Right lobe of liver (tissue), 6 donors: Measurements from ENCODE around the gene KXD1. TPM values are rescaled to one million over a fixed set of nuclear protein-coding genes. Genes with fewer than 3 reads are reported as not detected.
A peak's percentile ranks its signal among the peaks of the same experiment; 100 is the strongest.
"Not testable (repeated sequence)": the region's sequence is repeated elsewhere in the genome, so short reads cannot be mapped to it uniquely, and the experiment has no call there.

Experiments used
- ATAC-seq, 4 donors: fragments of 200-7000 bp; cut with Tn5 transposase; one replicate each; pipeline ENCODE4 v1.9.1; 2020; ENCODE audit warnings: mild to moderate bottlenecking in 4 of 4, moderate library complexity in 4 of 4
- DNase-seq, 3 donors: peaks; one replicate each; pipeline ENCODE4 v3.0.0-alpha.2; 2020
- H3K27ac ChIP-seq, 3 donors: fragments of 200-600 bp; one replicate each; pipeline ENCODE4 v1.8.0; 2022
- H3K27me3 ChIP-seq, 2 donors: fragments of 200-600 bp; one replicate each; pipeline ENCODE4 v1.8.0; 2022
- H3K36me3 ChIP-seq, 4 donors: fragments of 200-600 bp; sonication (generic) in 1 of 4; one replicate each; pipeline versions ENCODE4 v1.5.1 to v1.8.0; 2017 to 2022; ENCODE audit warnings: control low read depth in 1 of 4
- H3K4me1 ChIP-seq, 4 donors: fragments of 200-600 bp; sonication (generic) in 1 of 4; one replicate each; pipeline versions ENCODE4 v1.5.1 to v1.8.0; 2017 to 2022; ENCODE audit warnings: control low read depth in 1 of 4
- H3K4me3 ChIP-seq, 3 donors: fragments of 200-600 bp; one replicate each; pipeline ENCODE4 v1.8.0; 2022
- H3K9me3 ChIP-seq, 4 donors: fragments of 200-600 bp; sonication (generic) in 1 of 4; one replicate each; pipeline versions ENCODE4 v1.5.1 to v1.8.0; 2017 to 2022; ENCODE audit warnings: control low read depth in 1 of 4
- CTCF ChIP-seq, 4 donors: fragments of 200-600 bp in 3 of 4; fragments of 450-650 bp in 1 of 4; IDR thresholded peaks; one replicate each; pipeline versions ENCODE4 v1.5.1 to v1.8.0; 2016 to 2022; ENCODE audit warnings: antibody characterized with exemption in 4 of 4, mild to moderate bottlenecking in 2 of 4
- POLR2A ChIP-seq: fragments of 450-650 bp; IDR thresholded peaks from one replicate; pipeline ENCODE4 v1.6.1; 2017; ENCODE audit warnings: antibody characterized with exemption, mild to moderate bottlenecking
- WGBS: methylation state at CpG from one replicate; pipeline ENCODE4 v1.1.6; 2018; ENCODE audit warnings: low coverage, low lambda C conversion rate; ENCODE audit not compliant: insufficient coverage; ENCODE audit errors: missing lambda C conversion rate; 5-methylcytosine and 5-hydroxymethylcytosine counted together
- intact Hi-C, 2 donors: fragments of 100-400 bp; cut with DNase I; formaldehyde crosslinking; loops; one replicate each; pipeline versions ENCODE4 v1.11.2 to v1.14.1; 2022
- total RNA-seq, 6 experiments: library from RNA; depleted of rRNA in 2 of 6; stranded (reverse); fragments of >200 nt in 2 of 6; fragmentation: NEBNext Ultra II Directional in 3 of 6; extraction: Animal tissue kit (Norgen Biotek cat#: 25700) in 3 of 6; gene quantifications; one replicate each; pipeline versions ENCODE4 v1.1.0 to v1.2.4, GENCODE V29; 2016 to 2023
- donor health status: DM: no; HTN: yes; CAD: no.
- donor health status: DM: no; HTN: no; CAD: no.
- donor health status: DM: no; HTN: no; CAD: no.
- donor health status: DM: no; HTN: yes; CAD: no.
- donor health status: DM: no; HTN: yes; CAD: no.

Gene KXD1
- total RNA-seq, 6 experiments from 2014 or later: 30.2 to 93.0 (median 36.1) TPM

DNA sequence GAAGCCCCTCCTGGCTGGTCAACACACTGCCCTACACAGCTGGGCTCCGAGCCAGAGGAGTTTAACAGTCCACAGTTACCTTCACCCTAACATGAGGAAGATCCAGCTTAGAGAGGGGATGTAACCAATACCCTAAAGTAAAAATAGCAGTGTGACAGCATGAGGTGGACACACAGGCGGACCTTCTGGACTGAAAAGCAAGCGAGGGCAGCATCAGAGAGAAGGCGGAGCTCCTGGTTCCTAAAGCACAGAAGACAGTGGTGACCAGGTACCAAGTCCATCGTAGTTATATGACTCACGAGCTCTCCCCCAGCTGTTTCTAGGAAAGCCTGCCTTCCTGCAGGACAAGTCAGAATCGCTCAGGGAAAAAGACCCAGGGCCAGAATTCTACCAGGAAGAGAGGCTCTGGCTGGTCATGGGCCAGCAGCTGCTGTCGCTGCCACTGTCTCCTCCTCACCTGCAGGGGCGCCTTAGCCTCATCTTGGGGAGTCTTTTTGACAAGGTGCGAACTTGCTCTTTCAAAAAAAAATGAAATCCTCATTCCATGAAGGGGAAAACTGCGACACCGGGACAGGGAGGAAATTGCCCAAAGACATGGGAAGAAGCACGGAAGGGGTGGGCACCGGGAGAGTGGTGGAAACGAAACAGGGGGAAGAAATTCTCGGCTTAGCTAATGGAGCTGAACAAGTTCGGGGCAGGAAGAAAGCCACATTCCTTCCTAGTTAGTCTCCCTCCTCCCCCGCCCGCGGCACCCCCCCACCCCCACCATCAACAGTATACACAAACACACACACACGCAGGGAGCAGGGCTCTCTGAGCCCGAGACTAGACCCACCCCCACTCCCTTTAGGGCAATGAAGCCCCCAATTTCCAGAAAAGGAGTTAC is 37.5 kb upstream of the KXD1 start:
- DNase-seq (peak; percentile 72 to 80 (median 79)), ATAC-seq (peak; percentile 2 to 37 (median 8))
- Histone ChIP-seq H3K36me3 (no peaks in the 10 kb centered on the region), H3K4me3 (peak overlapping the region; percentile 96 to 99 (median 99)), H3K9me3 (no peaks in the 10 kb centered on the region), H3K4me1 (peaks cover 3 to 48% (median 16%) of the 10 kb centered on the region in 4 donors), H3K27me3 (no peaks in the 10 kb centered on the region), H3K27ac (peak overlapping the region; percentile 98 to 99 (median 99))
- 2% methylated on average over 14 of the region's 22 CpGs for WGBS
- intact Hi-C loops: loop anchor here in 1 of 2 donors (10.0 kb wide), 1 partner anchor 65 kb away; no protein-coding TSS in a partner anchor
- peak; percentile 55 to 63 (median 58) for TF ChIP-seq CTCF (IDR thresholded peaks at IDR 0.05)
- TF ChIP-seq POLR2A: peak; percentile 76

DNA sequence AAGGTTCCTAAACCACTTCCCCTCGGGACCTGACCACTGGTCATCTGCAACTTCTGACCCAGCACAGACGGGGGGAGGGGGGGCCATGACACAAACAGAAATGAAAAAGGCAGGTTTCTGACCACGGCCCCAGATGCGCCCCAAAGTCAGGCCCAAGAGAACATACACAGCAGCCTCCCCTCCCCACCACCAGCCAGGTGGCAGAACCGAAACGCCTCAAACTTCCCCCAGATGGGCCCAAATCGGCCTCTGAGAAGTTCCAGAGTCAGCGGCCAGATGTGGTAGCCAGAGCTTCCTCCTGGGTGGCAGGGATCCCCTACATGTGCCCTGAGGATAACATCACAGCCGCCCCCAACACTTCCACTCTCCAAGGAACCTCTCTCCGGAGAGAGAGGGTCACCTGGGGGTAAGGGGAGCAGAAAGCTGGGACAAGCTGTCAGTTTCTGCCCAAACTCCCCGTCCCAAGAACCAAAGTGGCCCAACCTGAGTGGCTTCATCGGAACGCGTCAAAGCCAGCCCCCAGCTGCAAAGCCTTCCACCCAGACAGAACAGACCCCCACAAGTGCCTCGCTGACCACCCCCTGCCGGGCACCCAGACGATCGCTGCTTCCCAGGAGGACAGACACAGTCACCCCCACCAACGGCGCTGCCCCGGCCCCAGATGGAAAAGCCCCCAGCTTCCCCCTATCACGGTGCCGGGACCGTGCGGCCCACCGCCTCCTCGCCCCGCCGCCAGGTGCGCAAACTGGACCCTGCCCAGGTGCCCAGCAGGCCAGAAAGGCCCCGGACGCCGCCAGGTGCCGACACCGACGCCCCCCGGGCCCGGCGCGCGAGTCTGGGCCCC is 36.6 kb upstream of the KXD1 start:
- Histone ChIP-seq H3K27me3 (no peaks in the 10 kb centered on the region), H3K27ac (peak overlapping the region; percentile 98 to 99 (median 99)), H3K4me1 (peaks cover 0 to 39% (median 11%) of the 10 kb centered on the region in 4 donors), H3K9me3 (no peaks in the 10 kb centered on the region), H3K36me3 (no peaks in the 10 kb centered on the region), H3K4me3 (peak overlapping the region; percentile 96 to 99 (median 99))
- ATAC-seq: no peak
- TF ChIP-seq POLR2A (no peak), CTCF (IDR thresholded peaks at IDR 0.05) (no peak)
- peak; percentile 59 to 72 (median 62) for DNase-seq
- WGBS: 2% methylated on average over 18 of the region's 41 CpGs
- intact Hi-C loops: no loop called here

GRCh38 chr19:18521692-18522123 is 36.0 kb upstream of the KXD1 start, which contains the start of gene ELL:
TSS of gene ELL (minus strand) at chr19:18522070. CDS start at chr19:18522055, 15 bp downstream.
- Histone ChIP-seq H3K27me3 (no peaks in the 10 kb centered on the region), H3K4me1 (peaks cover 0 to 32% (median 7%) of the 10 kb centered on the region in 4 donors), H3K27ac (peak within 1 kb of the TSS; percentile 98 to 99 (median 99)), H3K9me3 (no peaks in the 10 kb centered on the region), H3K4me3 (peak within 1 kb of the TSS; percentile 96 to 99 (median 99)), H3K36me3 (no peaks in the 10 kb centered on the region)
- DNase-seq (no peak), ATAC-seq (peak in 3 of 4 donors; percentile 0 to 3 (median 1))
- WGBS: 0% methylated on average over 7 of the region's 52 CpGs
- no peak for TF ChIP-seq CTCF (IDR thresholded peaks at IDR 0.05)
- peak; percentile 97 for TF ChIP-seq POLR2A
- intact Hi-C loops: no loop called here

- ATAC-seq (peak; percentile 84 to 93 (median 88)), DNase-seq (peak; percentile 100)
- Histone ChIP-seq H3K36me3 (no peaks in the 10 kb centered on the region), H3K4me1 (peaks cover 0 to 27% (median 7%) of the 10 kb centered on the region in 4 donors), H3K27ac (peak overlapping the region; percentile 98 to 99 (median 99)), H3K4me3 (peak overlapping the region; percentile 96 to 99 (median 99)), H3K27me3 (no peaks in the 10 kb centered on the region), H3K9me3 (no peaks in the 10 kb centered on the region)
- WGBS: 2% methylated on average over 20 of the region's 51 CpGs
- TF ChIP-seq CTCF (IDR thresholded peaks at IDR 0.05) (peak in 3 of 4 donors; percentile 36 to 51 (median 48)), POLR2A (peak; percentile 48)
- intact Hi-C loops: no loop called here
Observed at GRCh38 chr19:18522124-18522861, 35.4 kb upstream of the KXD1 start.

- Histone ChIP-seq H3K27ac (peak overlapping the region in 2 of 3 donors; percentile 37 to 41), H3K4me3 (peak overlapping the region in 1 of 3 donors; percentile 11), H3K4me1 (peaks cover 0 to 21% (median 7%) of the 10 kb centered on the region in 4 donors)
- ATAC-seq, DNase-seq, intact Hi-C loops, H3K36me3 ChIP-seq, H3K9me3 ChIP-seq, H3K27me3 ChIP-seq: not testable (repeated sequence)
- WGBS: 37% methylated on average over 16 of the region's 19 CpGs
Observed at GRCh38 chr19:18522862-18523440, 34.7 kb upstream of the KXD1 start.
